SKM-1 treated with dmso at 0.1 percent for 144 hours (cell line): ENCODE measurements around the gene SLC16A2.
"Not testable (repeated sequence)": the region's sequence is repeated elsewhere in the genome, so short reads cannot be mapped to it uniquely, and the experiment has no call there.

Experiments
- DNase-seq: peaks from one replicate; lab custom pipeline; 2025; ENCODE audit not compliant: unreplicated experiment; lab: John Stamatoyannopoulos, UW

Gene SLC16A2

GRCh38 chrX:74505437-74505836 lies 84.1 kb downstream of the SLC16A2 start:
- DNase-seq = no peak

- no peak for DNase-seq
These were observed 85.2 kb downstream of the SLC16A2 start for GRCh38 chrX:74506317-74507115.

GRCh38 chrX:74507191-74507590 lies 85.9 kb downstream of the SLC16A2 start:
- DNase-seq = no peak

GRCh38 chrX:74509989-74510388 lies 88.7 kb downstream of the SLC16A2 start:
- DNase-seq = no peak

- DNase-seq = no peak
These were observed 89.1 kb downstream of the SLC16A2 start for GRCh38 chrX:74510401-74510800.

GRCh38 chrX:74511704-74512103 lies 90.4 kb downstream of the SLC16A2 start:
- no peak for DNase-seq

GRCh38 chrX:74514384-74514783 lies 93.1 kb downstream of the SLC16A2 start:
- DNase-seq = no peak

- no peak for DNase-seq
These were observed 94.1 kb downstream of the SLC16A2 start for GRCh38 chrX:74515356-74515755.

GRCh38 chrX:74516013-74516412 lies 94.7 kb downstream of the SLC16A2 start:
- DNase-seq = not testable (repeated sequence)

- DNase-seq = no peak
These were observed 98.6 kb downstream of the SLC16A2 start for GRCh38 chrX:74519870-74520269.

GRCh38 chrX:74520291-74520690 lies 99.0 kb downstream of the SLC16A2 start:
- DNase-seq = no peak

- DNase-seq = no peak
These were observed 99.6 kb downstream of the SLC16A2 start for GRCh38 chrX:74520896-74521295.

GRCh38 chrX:74521961-74522751 lies 100.9 kb downstream of the SLC16A2 start:
- no peak for DNase-seq

GRCh38 chrX:74523224-74523623 lies 101.9 kb downstream of the SLC16A2 start:
- peak; percentile 3 for DNase-seq

- DNase-seq = no peak
These were observed 102.8 kb downstream of the SLC16A2 start for GRCh38 chrX:74523870-74524735.

GRCh38 chrX:74525116-74525515 lies 103.8 kb downstream of the SLC16A2 start:
- DNase-seq = no peak

GRCh38 chrX:74526764-74527163 lies 105.5 kb downstream of the SLC16A2 start:
- no peak for DNase-seq

- no peak for DNase-seq
These were observed 106.1 kb downstream of the SLC16A2 start for GRCh38 chrX:74527350-74527749.

- DNase-seq = no peak
These were observed 108.0 kb downstream of the SLC16A2 start for GRCh38 chrX:74529311-74529710.

GRCh38 chrX:74531081-74531480 lies 109.8 kb downstream of the SLC16A2 start:
- no peak for DNase-seq

- DNase-seq = peak; percentile 28
These were observed 113.3 kb downstream of the SLC16A2 start for GRCh38 chrX:74534569-74535038.
